22Rv1 (cell line): Measurements from ENCODE around the gene PIGO.

Experiments
- H3K27ac ChIP-seq: fragments of 450-650 bp; 2 replicates; pipeline ENCODE4 v1.5.1; 2017
- CTCF ChIP-seq: fragments of 450-650 bp; IDR thresholded peaks from 2 replicates; pipeline ENCODE4 v1.5.1; 2017; ENCODE audit warnings: mild to moderate bottlenecking
- ZFX ChIP-seq: fragments of 450-650 bp; IDR thresholded peaks from 2 replicates; pipeline ENCODE4 v1.6.1; 2017; ENCODE audit warnings: antibody characterized with exemption, borderline replicate concordance

PIGO gene

GRCh38 chr9:35096035-35096849, at the start of gene PIGO:
Gene PIGO, minus strand, starts transcription at chr9:35096591. Its CDS starts 1,026 bp downstream, at chr9:35095565.
- H3K27ac ChIP-seq, result peak within 1 kb of the TSS; percentile 95
- TF ChIP-seq CTCF, result peak; percentile 97
- no peak for TF ChIP-seq ZFX

GRCh38 chr9:35142037-35142436, 45.6 kb upstream of the PIGO start:
- TF ChIP-seq ZFX, result no peak
- TF ChIP-seq CTCF, result no peak
- H3K27ac ChIP-seq, result no peak overlapping the region

GRCh38 chr9:35140093-35140492, 43.7 kb upstream of the PIGO start:
- TF ChIP-seq ZFX (no peak), CTCF (no peak)
- no peak overlapping the region for H3K27ac ChIP-seq

GRCh38 chr9:35136866-35137265, 40.5 kb upstream of the PIGO start:
- no peak overlapping the region for H3K27ac ChIP-seq
- TF ChIP-seq ZFX, result no peak
- TF ChIP-seq CTCF, result no peak

- TF ChIP-seq ZFX (no peak), CTCF (no peak)
- no peak overlapping the region for H3K27ac ChIP-seq
Measured at GRCh38 chr9:35135988-35136387, 39.6 kb upstream of the PIGO start.

GRCh38 chr9:35134920-35135319, 38.5 kb upstream of the PIGO start:
- H3K27ac ChIP-seq, result no peak overlapping the region
- TF ChIP-seq ZFX, result no peak
- TF ChIP-seq CTCF, result no peak

GRCh38 chr9:35116898-35117551, 20.6 kb upstream of the PIGO start:
- H3K27ac ChIP-seq, result peak overlapping the region; percentile 92
- peak; percentile 95 for TF ChIP-seq CTCF
- no peak for TF ChIP-seq ZFX
